Liver (tissue), 3 donors: ENCODE measurements around the gene HIVEP3.

Experiments used
- GABPA ChIP-seq, 2 donors: IDR thresholded peaks in 1 of 2; conservative IDR thresholded peaks in 1 of 2; 2 replicates each; pipeline ENCODE4 v1.6.1; 2016; ENCODE audit warnings: antibody characterized with exemption in 2 of 2, mild to moderate bottlenecking in 1 of 2, moderate library complexity in 1 of 2
- SP1 ChIP-seq: IDR thresholded peaks from 2 replicates; pipeline ENCODE4 v1.6.1; 2018; ENCODE audit warnings: antibody characterized with exemption, mild to moderate bottlenecking
- TAF1 ChIP-seq: conservative IDR thresholded peaks from 2 replicates; pipeline ENCODE4 v1.6.1; 2016; ENCODE audit warnings: antibody characterized with exemption, mild to moderate bottlenecking
- YY1 ChIP-seq: IDR thresholded peaks from 2 replicates; pipeline ENCODE4 v1.6.1; 2016; ENCODE audit warnings: antibody characterized with exemption, mild to moderate bottlenecking
- TF ChIP-seq, protein P1 (sequence below): fragments of 150-350 bp; IDR thresholded peaks from 2 replicates; pipeline ENCODE4 v1.5.1; 2017; ENCODE audit warnings: improper control_type of control experiment, low read depth, low read length; ENCODE audit not compliant: missing input control
- donor health status: healthy.
- donor health status: healthy.

- TF ChIP-seq, protein P1, sequence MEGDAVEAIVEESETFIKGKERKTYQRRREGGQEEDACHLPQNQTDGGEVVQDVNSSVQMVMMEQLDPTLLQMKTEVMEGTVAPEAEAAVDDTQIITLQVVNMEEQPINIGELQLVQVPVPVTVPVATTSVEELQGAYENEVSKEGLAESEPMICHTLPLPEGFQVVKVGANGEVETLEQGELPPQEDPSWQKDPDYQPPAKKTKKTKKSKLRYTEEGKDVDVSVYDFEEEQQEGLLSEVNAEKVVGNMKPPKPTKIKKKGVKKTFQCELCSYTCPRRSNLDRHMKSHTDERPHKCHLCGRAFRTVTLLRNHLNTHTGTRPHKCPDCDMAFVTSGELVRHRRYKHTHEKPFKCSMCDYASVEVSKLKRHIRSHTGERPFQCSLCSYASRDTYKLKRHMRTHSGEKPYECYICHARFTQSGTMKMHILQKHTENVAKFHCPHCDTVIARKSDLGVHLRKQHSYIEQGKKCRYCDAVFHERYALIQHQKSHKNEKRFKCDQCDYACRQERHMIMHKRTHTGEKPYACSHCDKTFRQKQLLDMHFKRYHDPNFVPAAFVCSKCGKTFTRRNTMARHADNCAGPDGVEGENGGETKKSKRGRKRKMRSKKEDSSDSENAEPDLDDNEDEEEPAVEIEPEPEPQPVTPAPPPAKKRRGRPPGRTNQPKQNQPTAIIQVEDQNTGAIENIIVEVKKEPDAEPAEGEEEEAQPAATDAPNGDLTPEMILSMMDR: no peak
- TF ChIP-seq SP1 (no peak), TAF1 (no peak), YY1 (no peak), GABPA (IDR thresholded peaks at IDR 0.05 in 1 of 2, conservative IDR thresholded peaks at IDR 0.05 in 1 of 2) (no peak)
Observed at GRCh38 chr1:41689558-41689981, 229.2 kb downstream of the HIVEP3 start.
